Parathyroid adenoma (tissue), 2 donors: ENCODE data around the gene AREL1.

Experiments
- H2AFZ ChIP-seq: fragments of 300-600 bp; sonication (generic); one replicate; pipeline ENCODE4 v1.7.0; 2017; ENCODE audit warnings: antibody characterized with exemption, mild to moderate bottlenecking
- H3K27ac ChIP-seq: fragments of 300-600 bp; sonication (generic); one replicate; pipeline ENCODE4 v1.7.0; 2017
- H3K27me3 ChIP-seq: fragments of 300-600 bp; sonication (generic); one replicate; pipeline ENCODE4 v1.7.0; 2017; ENCODE audit warnings: low read length; ENCODE audit not compliant: control insufficient read depth, insufficient read depth
- H3K36me3 ChIP-seq: fragments of 300-600 bp; sonication (generic); one replicate; pipeline ENCODE4 v1.7.0; 2017; ENCODE audit warnings: low read length; ENCODE audit not compliant: control insufficient read depth, insufficient read depth
- H3K4me1 ChIP-seq: fragments of 300-600 bp; sonication (generic); one replicate; pipeline ENCODE4 v1.7.0; 2017; ENCODE audit warnings: control low read depth
- H3K4me2 ChIP-seq: fragments of 300-600 bp; sonication (generic); one replicate; pipeline ENCODE4 v1.7.0; 2017; ENCODE audit warnings: low read length
- H3K4me3 ChIP-seq: fragments of 300-600 bp; sonication (generic); one replicate; pipeline ENCODE4 v1.7.0; 2017; ENCODE audit warnings: low read depth, low read length
- H3K79me2 ChIP-seq: fragments of 300-600 bp; sonication (generic); one replicate; pipeline ENCODE4 v1.7.0; 2017; ENCODE audit warnings: control low read depth
- H3K9ac ChIP-seq: fragments of 300-600 bp; sonication (generic); one replicate; pipeline ENCODE4 v1.7.0; 2017; ENCODE audit warnings: mild to moderate bottlenecking
- H3K9me3 ChIP-seq: fragments of 300-600 bp; sonication (generic); one replicate; pipeline ENCODE4 v1.7.0; 2017; ENCODE audit warnings: low read length; ENCODE audit not compliant: control insufficient read depth
- CTCF ChIP-seq: fragments of 300-600 bp; sonication (generic); IDR thresholded peaks from one replicate; pipeline ENCODE4 v1.7.0; 2017; ENCODE audit warnings: antibody characterized with exemption, mild to moderate bottlenecking
- donor health status: primary hyperparathyroidism.

The AREL1 gene

GRCh38 chr14:74638066-74638465 lies 74.8 kb downstream of the AREL1 start:
- Histone ChIP-seq H3K4me3 (no peak overlapping the region), H3K9ac (no peak overlapping the region), H2AFZ (no peak overlapping the region), H3K4me2 (no peak overlapping the region), H3K9me3 (no peaks in the 10 kb centered on the region), H3K27ac (no peak overlapping the region), H3K4me1 (no peaks in the 10 kb centered on the region), H3K79me2 (no peaks in the 10 kb centered on the region), H3K36me3 (no peaks in the 10 kb centered on the region), H3K27me3 (no peaks in the 10 kb centered on the region)
- no peak for TF ChIP-seq CTCF

- Histone ChIP-seq H3K79me2 (no peaks in the 10 kb centered on the region), H3K4me2 (no peak overlapping the region), H3K9me3 (no peaks in the 10 kb centered on the region), H3K4me3 (no peak overlapping the region), H3K27me3 (no peaks in the 10 kb centered on the region), H3K36me3 (no peaks in the 10 kb centered on the region), H2AFZ (no peak overlapping the region), H3K4me1 (no peaks in the 10 kb centered on the region), H3K9ac (no peak overlapping the region), H3K27ac (no peak overlapping the region)
- TF ChIP-seq CTCF, result no peak
Measured at GRCh38 chr14:74637178-74637550, 75.7 kb downstream of the AREL1 start.

GRCh38 chr14:74636424-74637177 lies 76.3 kb downstream of the AREL1 start:
- Histone ChIP-seq H3K79me2 (no peaks in the 10 kb centered on the region), H3K9me3 (no peaks in the 10 kb centered on the region), H3K27ac (no peak overlapping the region), H3K36me3 (no peaks in the 10 kb centered on the region), H2AFZ (no peak overlapping the region), H3K9ac (no peak overlapping the region), H3K4me2 (no peak overlapping the region), H3K4me1 (no peaks in the 10 kb centered on the region), H3K27me3 (no peaks in the 10 kb centered on the region), H3K4me3 (no peak overlapping the region)
- TF ChIP-seq CTCF, result no peak

- H3K4me1 ChIP-seq, result no peaks in the 10 kb centered on the region
- no peaks in the 10 kb centered on the region for H3K27me3 ChIP-seq
- no peak overlapping the region for H3K4me3 ChIP-seq
- no peaks in the 10 kb centered on the region for H3K36me3 ChIP-seq
- H3K79me2 ChIP-seq, result no peaks in the 10 kb centered on the region
- no peak overlapping the region for H3K4me2 ChIP-seq
- no peaks in the 10 kb centered on the region for H3K9me3 ChIP-seq
- no peak for TF ChIP-seq CTCF
- H3K27ac ChIP-seq, result no peak overlapping the region
- H3K9ac ChIP-seq, result no peak overlapping the region
- no peak overlapping the region for H2AFZ ChIP-seq
Measured at GRCh38 chr14:74635847-74636246, 77.0 kb downstream of the AREL1 start.

- Histone ChIP-seq H3K4me3 (no peak overlapping the region), H3K79me2 (no peaks in the 10 kb centered on the region), H3K9ac (no peak overlapping the region), H3K36me3 (no peaks in the 10 kb centered on the region), H3K27me3 (no peaks in the 10 kb centered on the region), H3K9me3 (no peaks in the 10 kb centered on the region), H2AFZ (no peak overlapping the region), H3K27ac (no peak overlapping the region), H3K4me2 (no peak overlapping the region), H3K4me1 (no peaks in the 10 kb centered on the region)
- TF ChIP-seq CTCF, result no peak
Measured at GRCh38 chr14:74634964-74635363, 77.9 kb downstream of the AREL1 start.
